OCI-LY3 (cell line): ENCODE results near the gene TSPAN10.

ENCODE experiments used
- H2AFZ ChIP-seq: fragments of 200-600, 300-600 bp; shearing (Covaris generic); 2 replicates; pipeline ENCODE4 v1.6.0; 2014; ENCODE audit warnings: antibody characterized with exemption, low read depth, low read length
- H3K27ac ChIP-seq: fragments of 200-600, 300-600 bp; sonication (generic); 2 replicates; pipeline ENCODE4 v1.5.1; 2014; ENCODE audit warnings: mild to moderate bottlenecking, low read length, moderate library complexity, mixed read lengths
- H3K27me3 ChIP-seq: fragments of 200-600, 300-600 bp; sonication (generic); 2 replicates; pipeline ENCODE4 v1.6.1; 2014; ENCODE audit warnings: low read depth, low read length, mixed read lengths
- H3K36me3 ChIP-seq: fragments of 200-600, 300-600 bp; sonication (generic); replicated peaks from 2 replicates; pipeline ENCODE3; 2014; ENCODE audit warnings: low read depth, low read length, mixed read lengths
- H3K4me1 ChIP-seq: fragments of 300-600, 200-600 bp; sonication (generic); 2 replicates; pipeline ENCODE4 v1.6.1; 2014; ENCODE audit warnings: low read length, mixed read lengths
- H3K4me2 ChIP-seq: fragments of 200-600, 300-600 bp; sonication (generic); 2 replicates; pipeline ENCODE4 v1.6.1; 2014; ENCODE audit warnings: low read length, mixed read lengths
- H3K4me3 ChIP-seq: fragments of 300-600, 200-600 bp; sonication (generic); 2 replicates; pipeline ENCODE4 v1.5.1; 2014; ENCODE audit warnings: antibody characterized with exemption, mild to moderate bottlenecking, low read length, moderate library complexity
- H3K79me2 ChIP-seq: fragments of 300-600, 200-600 bp; shearing (Covaris generic); 2 replicates; pipeline ENCODE4 v1.6.1; 2014; ENCODE audit warnings: mild to moderate bottlenecking, low read length, mixed read lengths
- H3K9ac ChIP-seq: fragments of 300-600, 200-600 bp; shearing (Covaris generic); 2 replicates; pipeline ENCODE4 v1.6.0; 2014; ENCODE audit warnings: mild to moderate bottlenecking, low read length, moderate library complexity
- H3K9me3 ChIP-seq: fragments of 200-600, 300-600 bp; shearing (Covaris generic); 2 replicates; pipeline ENCODE4 v1.6.1; 2014; ENCODE audit warnings: low read length, mixed read lengths; ENCODE audit not compliant: insufficient read depth
- H4K20me1 ChIP-seq: fragments of 200-600, 300-600 bp; sonication (generic); 2 replicates; pipeline ENCODE4 v1.6.1; 2016; ENCODE audit warnings: low read length, mixed read lengths; ENCODE audit not compliant: insufficient read depth
- CTCF ChIP-seq: fragments of 200-600, 300-600 bp; sonication (generic); IDR thresholded peaks from 2 replicates; pipeline ENCODE4 v1.5.1; 2014; ENCODE audit warnings: antibody characterized with exemption, low read length, low read depth
- EZH2phosphoT487 ChIP-seq: fragments of 200-600 bp; shearing (Covaris generic); IDR thresholded peaks from 2 replicates; pipeline ENCODE4 v1.6.1; 2018; ENCODE audit warnings: antibody characterized with exemption, mixed run types, low read depth

Gene TSPAN10

GRCh38 chr17:81672504-81672903, 35.5 kb downstream of the TSPAN10 start:
- Histone ChIP-seq H3K4me3 (no peak overlapping the region), H3K9ac (no peak overlapping the region), H4K20me1 (no peaks in the 10 kb centered on the region), H3K9me3 (no peaks in the 10 kb centered on the region), H3K79me2 (peaks cover 16% of the 10 kb centered on the region), H3K36me3 (peaks cover 38% of the 10 kb centered on the region), H3K27ac (no peak overlapping the region), H3K4me1 (peaks cover 9% of the 10 kb centered on the region), H2AFZ (no peak overlapping the region), H3K4me2 (no peak overlapping the region), H3K27me3 (no peaks in the 10 kb centered on the region)
- TF ChIP-seq CTCF (no peak), EZH2phosphoT487 (no peak)

GRCh38 chr17:81672954-81673353, 36.0 kb downstream of the TSPAN10 start:
- Histone ChIP-seq H3K79me2 (peaks cover 12% of the 10 kb centered on the region), H3K4me3 (no peak overlapping the region), H3K4me1 (peaks cover 4% of the 10 kb centered on the region), H4K20me1 (no peaks in the 10 kb centered on the region), H3K4me2 (no peak overlapping the region), H3K9ac (no peak overlapping the region), H3K9me3 (no peaks in the 10 kb centered on the region), H3K36me3 (peaks cover 33% of the 10 kb centered on the region), H2AFZ (no peak overlapping the region), H3K27ac (no peak overlapping the region), H3K27me3 (no peaks in the 10 kb centered on the region)
- TF ChIP-seq EZH2phosphoT487 (no peak), CTCF (no peak)

- H3K36me3 ChIP-seq, result peaks cover 29% of the 10 kb centered on the region
- no peak overlapping the region for H3K4me2 ChIP-seq
These were observed 36.7 kb downstream of the TSPAN10 start for GRCh38 chr17:81673561-81674258.

More at GRCh38 chr17:81673561-81674258, 36.7 kb downstream of the TSPAN10 start:
- H3K9ac ChIP-seq, result no peak overlapping the region
- TF ChIP-seq CTCF (no peak), EZH2phosphoT487 (no peak)
- H3K4me3 ChIP-seq, result no peak overlapping the region
- no peaks in the 10 kb centered on the region for H3K4me1 ChIP-seq
- H3K79me2 ChIP-seq, result peaks cover 5% of the 10 kb centered on the region; the same call in 1 of the 2 replicates
- H4K20me1 ChIP-seq, result no peaks in the 10 kb centered on the region
- no peak overlapping the region for H3K27ac ChIP-seq
- no peak overlapping the region for H2AFZ ChIP-seq
- no peaks in the 10 kb centered on the region for H3K9me3 ChIP-seq
- H3K27me3 ChIP-seq, result no peaks in the 10 kb centered on the region
